Body of pancreas (tissue), 4 donors: ENCODE results near the gene PTPRS.

Experiments used
- POLR2A ChIP-seq, 3 donors: fragments of 450-650 bp; IDR thresholded peaks; one replicate each; pipeline ENCODE4 v1.6.1; 2016; ENCODE audit warnings: antibody characterized with exemption in 3 of 3, mild to moderate bottlenecking in 2 of 3
- TF ChIP-seq, protein P1 (sequence below), 7 experiments: fragments of 450-650 bp in 4 of 7; fragments of 200-600 bp in 3 of 7; sonication (generic) in 3 of 7; IDR thresholded peaks; one replicate each; pipeline ENCODE4 v1.5.1; 2016 to 2019; ENCODE audit warnings: antibody characterized with exemption in 7 of 7

DNA sequence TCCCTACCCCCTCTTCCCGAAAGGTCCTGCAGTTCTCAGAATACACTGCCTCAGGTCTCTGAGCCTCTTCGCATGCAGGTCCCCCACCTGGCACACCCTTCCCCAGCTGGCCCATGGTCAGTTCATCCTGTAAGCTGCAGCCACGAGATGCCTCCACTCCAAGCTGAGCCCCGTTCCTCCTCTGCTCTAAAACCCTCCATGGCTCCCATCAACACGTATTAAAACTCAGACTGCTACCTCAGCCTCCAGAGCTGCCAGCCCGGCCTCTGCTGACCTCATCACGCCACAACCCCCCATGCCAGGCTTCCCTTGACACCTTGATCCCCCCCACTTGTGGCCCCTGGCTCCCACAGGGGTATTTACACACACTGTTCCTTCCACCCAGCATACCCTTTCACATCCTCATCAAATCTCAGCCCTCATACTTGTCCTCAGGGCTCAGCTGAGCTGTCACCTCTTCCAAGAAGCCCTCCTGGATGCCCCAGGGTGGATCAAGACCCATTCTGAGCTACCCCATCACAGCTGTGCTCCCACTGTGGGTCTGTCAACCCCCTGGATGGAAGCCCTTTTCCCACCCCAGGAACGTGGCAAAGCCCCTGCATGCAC lies 48.9 kb downstream of the PTPRS start:
- TF ChIP-seq, protein P1, sequence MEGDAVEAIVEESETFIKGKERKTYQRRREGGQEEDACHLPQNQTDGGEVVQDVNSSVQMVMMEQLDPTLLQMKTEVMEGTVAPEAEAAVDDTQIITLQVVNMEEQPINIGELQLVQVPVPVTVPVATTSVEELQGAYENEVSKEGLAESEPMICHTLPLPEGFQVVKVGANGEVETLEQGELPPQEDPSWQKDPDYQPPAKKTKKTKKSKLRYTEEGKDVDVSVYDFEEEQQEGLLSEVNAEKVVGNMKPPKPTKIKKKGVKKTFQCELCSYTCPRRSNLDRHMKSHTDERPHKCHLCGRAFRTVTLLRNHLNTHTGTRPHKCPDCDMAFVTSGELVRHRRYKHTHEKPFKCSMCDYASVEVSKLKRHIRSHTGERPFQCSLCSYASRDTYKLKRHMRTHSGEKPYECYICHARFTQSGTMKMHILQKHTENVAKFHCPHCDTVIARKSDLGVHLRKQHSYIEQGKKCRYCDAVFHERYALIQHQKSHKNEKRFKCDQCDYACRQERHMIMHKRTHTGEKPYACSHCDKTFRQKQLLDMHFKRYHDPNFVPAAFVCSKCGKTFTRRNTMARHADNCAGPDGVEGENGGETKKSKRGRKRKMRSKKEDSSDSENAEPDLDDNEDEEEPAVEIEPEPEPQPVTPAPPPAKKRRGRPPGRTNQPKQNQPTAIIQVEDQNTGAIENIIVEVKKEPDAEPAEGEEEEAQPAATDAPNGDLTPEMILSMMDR (IDR thresholded peaks at IDR 0.05) = no peak
- no peak for TF ChIP-seq POLR2A (IDR thresholded peaks at IDR 0.05)
